H9 (cell line): ENCODE results near the gene NAPG. TPM values are rescaled to one million over a fixed set of nuclear protein-coding genes. Genes with fewer than 3 reads are reported as not detected.

Experiments
- DNase-seq: peaks from one replicate; pipeline ENCODE4 v3.0.0-alpha.2; 2017
- H2AFZ ChIP-seq: one replicate; pipeline ENCODE4 v1.6.1; 2013; ENCODE audit warnings: mild to moderate bottlenecking, low read length, control low read depth, moderate library complexity
- H2AK5ac ChIP-seq: 2 replicates; pipeline ENCODE4 v1.6.1; 2013; ENCODE audit warnings: low read length, control low read depth, mixed read lengths; ENCODE audit not compliant: insufficient read length
- H2BK120ac ChIP-seq: one replicate; pipeline ENCODE4 v1.6.1; 2013; ENCODE audit warnings: low read depth, mild to moderate bottlenecking, low read length, control low read depth, inconsistent platforms; ENCODE audit not compliant: poor library complexity, severe bottlenecking
- H2BK12ac ChIP-seq: 2 replicates; pipeline ENCODE4 v1.6.1; 2013; ENCODE audit warnings: low read length, control low read depth, mixed read lengths, low read depth; ENCODE audit not compliant: insufficient read length
- H2BK15ac ChIP-seq: 2 replicates; pipeline ENCODE4 v1.6.1; 2013; ENCODE audit warnings: low read depth, low read length, control low read depth
- H2BK20ac ChIP-seq: one replicate; pipeline ENCODE4 v1.6.1; 2013; ENCODE audit warnings: low read depth, mild to moderate bottlenecking, low read length, control low read depth, inconsistent platforms; ENCODE audit not compliant: poor library complexity, severe bottlenecking
- H2BK5ac ChIP-seq: 2 replicates; pipeline ENCODE4 v1.6.1; 2013; ENCODE audit warnings: low read length, control low read depth, mixed read lengths; ENCODE audit not compliant: insufficient read length
- H3K14ac ChIP-seq: 2 replicates; pipeline ENCODE4 v1.6.1; 2013; ENCODE audit warnings: low read length, control low read depth; ENCODE audit not compliant: insufficient read depth
- H3K18ac ChIP-seq: 2 replicates; pipeline ENCODE4 v1.6.1; 2013; ENCODE audit warnings: low read depth, mild to moderate bottlenecking, mixed read lengths, low read length, control low read depth; ENCODE audit not compliant: insufficient read length
- H3K23ac ChIP-seq: 2 replicates; pipeline ENCODE4 v1.6.1; 2013; ENCODE audit warnings: low read length, control low read depth, mixed read lengths, low read depth; ENCODE audit not compliant: insufficient read length
- H3K23me2 ChIP-seq: 2 replicates; pipeline ENCODE4 v1.6.1; 2013; ENCODE audit warnings: low read depth, mild to moderate bottlenecking, mixed read lengths, low read length, control low read depth; ENCODE audit not compliant: insufficient read length, poor library complexity, severe bottlenecking
- H3K27ac ChIP-seq: 2 replicates; pipeline ENCODE4 v1.5.1; 2013; ENCODE audit warnings: low read length, control low read depth, mixed read lengths, low read depth; ENCODE audit not compliant: insufficient read length
- H3K27me3 ChIP-seq: 2 replicates; pipeline ENCODE4 v1.6.1; 2013; ENCODE audit warnings: low read length, control low read depth, inconsistent platforms; ENCODE audit not compliant: insufficient read depth
- H3K4ac ChIP-seq: 2 replicates; pipeline ENCODE4 v1.6.1; 2013; ENCODE audit warnings: low read depth, mild to moderate bottlenecking, control low read depth, inconsistent platforms, low read length, moderate library complexity
- H3K4me1 ChIP-seq: 2 replicates; pipeline ENCODE4 v1.6.1; 2013; ENCODE audit warnings: low read length, control low read depth, inconsistent platforms; ENCODE audit not compliant: insufficient read depth
- H3K4me2 ChIP-seq: 2 replicates; pipeline ENCODE4 v1.6.1; 2013; ENCODE audit warnings: low read length, control low read depth, mixed read lengths; ENCODE audit not compliant: insufficient read length, insufficient read depth
- H3K56ac ChIP-seq: 2 replicates; pipeline ENCODE4 v1.6.1; 2013; ENCODE audit warnings: low read depth, mild to moderate bottlenecking, mixed read lengths, low read length, control low read depth; ENCODE audit not compliant: insufficient read length
- H3K79me1 ChIP-seq: 2 replicates; pipeline ENCODE4 v1.6.1; 2013; ENCODE audit warnings: low read depth, mild to moderate bottlenecking, moderate library complexity, low read length, control low read depth, inconsistent platforms; ENCODE audit not compliant: insufficient read depth, poor library complexity, severe bottlenecking
- H3K79me2 ChIP-seq: 2 replicates; pipeline ENCODE4 v1.6.1; 2013; ENCODE audit warnings: low read length, control low read depth, inconsistent platforms; ENCODE audit not compliant: insufficient read depth
- H3K9ac ChIP-seq: 2 replicates; pipeline ENCODE4 v1.6.1; 2013; ENCODE audit warnings: low read length, control low read depth, mixed read lengths; ENCODE audit not compliant: insufficient read length; ENCODE audit errors: extremely low read depth
- H3K9me3 ChIP-seq: one replicate; pipeline ENCODE4 v1.6.1; 2013; ENCODE audit warnings: low read depth, low read length, inconsistent platforms; ENCODE audit not compliant: control insufficient read depth
- H3T11ph ChIP-seq: one replicate; pipeline ENCODE4 v1.6.1; 2013; ENCODE audit warnings: mild to moderate bottlenecking, low read length, control low read depth, inconsistent platforms
- H4K20me1 ChIP-seq: one replicate; pipeline ENCODE4 v1.6.1; 2013; ENCODE audit not compliant: control insufficient read depth, insufficient read length, insufficient read depth
- H4K5ac ChIP-seq: 2 replicates; pipeline ENCODE4 v1.6.1; 2013; ENCODE audit warnings: low read depth, mild to moderate bottlenecking, mixed read lengths, low read length, control low read depth; ENCODE audit not compliant: insufficient read length
- H4K8ac ChIP-seq: replicated peaks from 2 replicates; pipeline ENCODE4 v1.6.1; 2013; ENCODE audit warnings: low read length, control low read depth, mixed read lengths, low read depth; ENCODE audit not compliant: insufficient read length
- H4K91ac ChIP-seq: 2 replicates; pipeline ENCODE4 v1.6.1; 2013; ENCODE audit warnings: low read depth, mild to moderate bottlenecking, moderate library complexity, mixed read lengths, low read length, control low read depth; ENCODE audit not compliant: insufficient read length
- H3K27ac Mint-ChIP-seq, 3 experiments: 2 replicates in 2 of 3; 3 replicates in 1 of 3; pipeline ENCODE4 v1.8.0; 2020 to 2021; ENCODE audit warnings: mixed read lengths in 3 of 3, mild to moderate bottlenecking in 1 of 3, moderate library complexity in 1 of 3
- H3K27me3 Mint-ChIP-seq: 2 replicates; pipeline ENCODE4 v1.8.0; 2021; ENCODE audit warnings: low read depth, mild to moderate bottlenecking, moderate library complexity, mixed read lengths
- H3K36me3 Mint-ChIP-seq, 3 experiments: 2 replicates in 2 of 3; 3 replicates in 1 of 3; pipeline ENCODE4 v1.8.0; 2020 to 2021; ENCODE audit warnings: low read depth in 3 of 3, mixed read lengths in 3 of 3; ENCODE audit not compliant: insufficient read depth in 1 of 3
- H3K4me1 Mint-ChIP-seq, 2 experiments: 2 replicates each; pipeline ENCODE4 v1.8.0; 2020; ENCODE audit warnings: mixed read lengths in 2 of 2
- H3K4me3 Mint-ChIP-seq, 2 experiments: 2 replicates in 1 of 2; 3 replicates in 1 of 2; pipeline ENCODE4 v1.8.0; 2020 to 2021; ENCODE audit warnings: mild to moderate bottlenecking in 2 of 2, mixed read lengths in 2 of 2, moderate library complexity in 1 of 2
- H3K9me3 Mint-ChIP-seq, 2 experiments: 2 replicates in 1 of 2; 3 replicates in 1 of 2; pipeline ENCODE4 v1.8.0; 2020; ENCODE audit warnings: mild to moderate bottlenecking in 2 of 2, mixed read lengths in 2 of 2, moderate library complexity in 1 of 2
- CTCF ChIP-seq: fragments of 200-600 bp; sonication (generic); conservative IDR thresholded peaks from 3 replicates; pipeline ENCODE4 v1.8.0; 2021; ENCODE audit warnings: antibody characterized with exemption, mild to moderate bottlenecking
- WGBS: extraction: QIAGEN DNeasy Blood & Tissue Kit; methylation state at CpG from one replicate; pipeline ENCODE4 v1.1.7; 2013; ENCODE audit warnings: missing lambda C conversion rate, low lambda C conversion rate, mixed read lengths; ENCODE audit not compliant: insufficient read length; ENCODE audit errors: extremely low coverage; 5-methylcytosine and 5-hydroxymethylcytosine counted together
- total RNA-seq: library from RNA; stranded (reverse); gene quantifications from 2 replicates; pipeline ENCODE4 v1.2.1, GENCODE V29; 2021

Gene NAPG
- total RNA-seq, 1 experiment from 2014 or later = 30.9 TPM

GRCh38 chr18:10559553-10560451, 34.0 kb downstream of the NAPG start:
- Histone ChIP-seq H3K27ac (no peak overlapping the region), H2BK12ac (no peak overlapping the region), H3K79me1 (no peaks in the 10 kb centered on the region), H4K20me1 (no peaks in the 10 kb centered on the region), H4K8ac (no peak overlapping the region), H3K79me2 (no peaks in the 10 kb centered on the region), H2BK5ac (no peak overlapping the region), H3T11ph (no peak overlapping the region), H3K4ac (no peak overlapping the region), H3K4me2 (peak overlapping the region; percentile 12), H4K5ac (no peak overlapping the region), H2AFZ (no peak overlapping the region), H2AK5ac (no peak overlapping the region), H4K91ac (no peak overlapping the region), H2BK120ac (no peak overlapping the region), H3K9ac (no peak overlapping the region), H3K14ac (peak overlapping the region; percentile 3), H2BK15ac (no peak overlapping the region), H3K56ac (no peak overlapping the region), H2BK20ac (no peak overlapping the region), H3K18ac (peak overlapping the region; percentile 56), H3K9me3 (peaks cover 10% of the 10 kb centered on the region), H3K23me2 (no peaks in the 10 kb centered on the region), H3K23ac (no peak overlapping the region), H3K27me3 (no peaks in the 10 kb centered on the region), H3K4me1 (no peaks in the 10 kb centered on the region)
- Mint-ChIP-seq H3K27ac (peak overlapping the region in 1 of 3 experiments; percentile 93; a peak in 2 of 7 replicates), H3K27me3 (no peaks in the 10 kb centered on the region; the same call in 1 of the 2 replicates), H3K4me1 (peaks cover 8 to 10% of the 10 kb centered on the region in 2 experiments), H3K36me3 (peaks cover 31 to 36% (median 34%) of the 10 kb centered on the region in 3 experiments), H3K4me3 (peak overlapping the region; percentile 12 to 41; a peak in 3 of 5 replicates), H3K9me3 (peaks cover 10 to 12% of the 10 kb centered on the region in 2 experiments)
- peak; percentile 40 for DNase-seq
- WGBS = no CpG with 5 or more reads among the region's 17 CpGs
- TF ChIP-seq CTCF = no peak
